ENCODE measurements around the gene LRIG2.

GRCh38 chr1:113170519-113170918 lies 97.5 kb downstream of the LRIG2 start:
- no peak for TF ChIP-seq POLR2A (IDR thresholded peaks at IDR 0.05)
- TF ChIP-seq, protein P1, sequence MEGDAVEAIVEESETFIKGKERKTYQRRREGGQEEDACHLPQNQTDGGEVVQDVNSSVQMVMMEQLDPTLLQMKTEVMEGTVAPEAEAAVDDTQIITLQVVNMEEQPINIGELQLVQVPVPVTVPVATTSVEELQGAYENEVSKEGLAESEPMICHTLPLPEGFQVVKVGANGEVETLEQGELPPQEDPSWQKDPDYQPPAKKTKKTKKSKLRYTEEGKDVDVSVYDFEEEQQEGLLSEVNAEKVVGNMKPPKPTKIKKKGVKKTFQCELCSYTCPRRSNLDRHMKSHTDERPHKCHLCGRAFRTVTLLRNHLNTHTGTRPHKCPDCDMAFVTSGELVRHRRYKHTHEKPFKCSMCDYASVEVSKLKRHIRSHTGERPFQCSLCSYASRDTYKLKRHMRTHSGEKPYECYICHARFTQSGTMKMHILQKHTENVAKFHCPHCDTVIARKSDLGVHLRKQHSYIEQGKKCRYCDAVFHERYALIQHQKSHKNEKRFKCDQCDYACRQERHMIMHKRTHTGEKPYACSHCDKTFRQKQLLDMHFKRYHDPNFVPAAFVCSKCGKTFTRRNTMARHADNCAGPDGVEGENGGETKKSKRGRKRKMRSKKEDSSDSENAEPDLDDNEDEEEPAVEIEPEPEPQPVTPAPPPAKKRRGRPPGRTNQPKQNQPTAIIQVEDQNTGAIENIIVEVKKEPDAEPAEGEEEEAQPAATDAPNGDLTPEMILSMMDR (IDR thresholded peaks at IDR 0.05), result no peak

Measured in right lobe of liver (tissue), 4 donors.